Central memory CD8-positive, alpha-beta T cell (primary cell): Measurements from ENCODE around the gene PDE4D.
"Not testable (repeated sequence)": the region's sequence is repeated elsewhere in the genome, so short reads cannot be mapped to it uniquely, and the experiment has no call there.

Source experiments
- ATAC-seq: fragments of 150-1000 bp; cut with Tn5 transposase; replicated peaks from 2 replicates; pipeline ENCODE4 v1.10.0; 2022; ENCODE audit warnings: mild to moderate bottlenecking, moderate FRiP score, moderate number of reproducible peaks; ENCODE audit not compliant: poor library complexity, severe bottlenecking; ENCODE audit errors: extremely low read depth
- DNase-seq, 2 donors: peaks; one replicate each; pipeline ENCODE4 v3.0.0; 2021; ENCODE audit warnings: low spot score in 2 of 2
- H3K27ac Mint-ChIP-seq: one replicate; pipeline ENCODE4 v1.8.0; 2022; ENCODE audit warnings: low read depth, mild to moderate bottlenecking, moderate library complexity, mixed read lengths
- H3K27me3 Mint-ChIP-seq: one replicate; pipeline ENCODE4 v1.8.0; 2022; ENCODE audit warnings: mixed read lengths
- H3K36me3 Mint-ChIP-seq: one replicate; pipeline ENCODE4 v1.8.0; 2022; ENCODE audit warnings: mild to moderate bottlenecking, moderate library complexity, mixed read lengths; ENCODE audit not compliant: insufficient read depth
- H3K4me1 Mint-ChIP-seq: one replicate; pipeline ENCODE4 v1.8.0; 2022; ENCODE audit warnings: mixed read lengths
- H3K4me3 Mint-ChIP-seq: one replicate; pipeline ENCODE4 v1.8.0; 2022; ENCODE audit warnings: mild to moderate bottlenecking, moderate library complexity, mixed read lengths
- H3K9me3 Mint-ChIP-seq: one replicate; pipeline ENCODE4 v1.8.0; 2022; ENCODE audit warnings: mixed read lengths

The PDE4D gene

DNA sequence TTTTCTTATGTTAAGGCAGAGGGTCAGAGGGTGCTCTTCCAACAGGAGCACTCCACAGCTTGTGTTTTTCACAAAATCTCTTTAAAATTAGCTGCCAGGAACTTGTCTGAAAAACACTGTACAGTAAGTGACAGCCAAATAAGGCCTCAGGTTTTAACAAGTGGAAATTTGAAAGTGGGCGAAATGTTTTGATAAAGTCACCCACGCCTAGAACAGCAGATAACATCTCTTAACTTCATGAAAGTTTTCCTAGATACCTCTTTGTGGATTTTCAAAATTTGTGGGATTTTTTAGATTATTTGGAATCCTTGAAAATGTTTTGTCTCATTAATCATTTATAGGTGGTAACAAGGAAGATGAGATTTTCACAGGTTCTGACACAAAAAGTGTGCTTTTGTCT, 121.3 kb downstream of the PDE4D start:
- ATAC-seq = no peak
- Mint-ChIP-seq H3K27me3 (peaks cover 40% of the 10 kb centered on the region), H3K9me3 (no peaks in the 10 kb centered on the region), H3K4me1 (no peaks in the 10 kb centered on the region), H3K4me3 (no peak overlapping the region), H3K36me3 (no peaks in the 10 kb centered on the region), H3K27ac (no peak overlapping the region)
- no peak for DNase-seq

- peaks cover 53% of the 10 kb centered on the region for H3K27me3 Mint-ChIP-seq
Observed at GRCh38 chr5:59770953-59771352, 122.6 kb downstream of the PDE4D start.

DNA sequence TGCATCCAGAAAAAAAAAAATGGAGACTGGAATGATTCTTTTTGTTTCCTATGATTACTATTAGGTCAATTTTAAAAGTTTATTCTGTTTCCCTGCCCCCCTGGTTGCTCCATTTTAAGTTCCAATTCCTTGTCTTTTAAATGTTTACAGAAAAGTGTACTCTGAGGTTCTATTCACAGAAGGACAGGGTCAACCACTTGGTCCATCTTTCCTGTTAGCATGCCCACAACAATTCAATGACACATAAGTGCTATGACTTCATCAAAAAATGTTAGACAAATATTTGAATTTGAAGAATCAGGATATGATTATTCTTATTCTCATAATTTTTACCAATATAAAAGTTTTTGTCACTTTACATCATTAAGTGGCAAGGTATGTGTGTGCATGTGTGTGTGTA, 123.7 kb downstream of the PDE4D start:
- no peaks in the 10 kb centered on the region for H3K4me1 Mint-ChIP-seq
- DNase-seq (no peak), ATAC-seq (no peak)
- H3K36me3 Mint-ChIP-seq = no peaks in the 10 kb centered on the region
- H3K27me3 Mint-ChIP-seq = peaks cover 60% of the 10 kb centered on the region
- H3K9me3 Mint-ChIP-seq = no peaks in the 10 kb centered on the region
- H3K4me3 Mint-ChIP-seq = no peak overlapping the region
- H3K27ac Mint-ChIP-seq = no peak overlapping the region

More at GRCh38 chr5:59770953-59771352, 122.6 kb downstream of the PDE4D start:
- DNase-seq = no peak
- no peaks in the 10 kb centered on the region for H3K36me3 Mint-ChIP-seq
- no peaks in the 10 kb centered on the region for H3K4me1 Mint-ChIP-seq
- H3K4me3 Mint-ChIP-seq = no peak overlapping the region
- no peak for ATAC-seq
- H3K9me3 Mint-ChIP-seq = no peaks in the 10 kb centered on the region
- H3K27ac Mint-ChIP-seq = no peak overlapping the region

GRCh38 chr5:59769041-59769360, 124.5 kb downstream of the PDE4D start:
- no peak for DNase-seq

GRCh38 chr5:59768152-59769040, 125.1 kb downstream of the PDE4D start:
- no peaks in the 10 kb centered on the region for H3K9me3 Mint-ChIP-seq
- no peak overlapping the region for H3K4me3 Mint-ChIP-seq
- H3K4me1 Mint-ChIP-seq = no peaks in the 10 kb centered on the region
- H3K36me3 Mint-ChIP-seq = no peaks in the 10 kb centered on the region
- no peak for ATAC-seq
- H3K27me3 Mint-ChIP-seq = peaks cover 60% of the 10 kb centered on the region
- no peak overlapping the region for H3K27ac Mint-ChIP-seq
- DNase-seq = no peak

More at GRCh38 chr5:59769041-59769360, 124.5 kb downstream of the PDE4D start:
- Mint-ChIP-seq H3K27ac (no peak overlapping the region), H3K36me3 (no peaks in the 10 kb centered on the region), H3K4me3 (no peak overlapping the region), H3K4me1 (no peaks in the 10 kb centered on the region), H3K9me3 (no peaks in the 10 kb centered on the region), H3K27me3 (peaks cover 60% of the 10 kb centered on the region)
- no peak for ATAC-seq

DNA sequence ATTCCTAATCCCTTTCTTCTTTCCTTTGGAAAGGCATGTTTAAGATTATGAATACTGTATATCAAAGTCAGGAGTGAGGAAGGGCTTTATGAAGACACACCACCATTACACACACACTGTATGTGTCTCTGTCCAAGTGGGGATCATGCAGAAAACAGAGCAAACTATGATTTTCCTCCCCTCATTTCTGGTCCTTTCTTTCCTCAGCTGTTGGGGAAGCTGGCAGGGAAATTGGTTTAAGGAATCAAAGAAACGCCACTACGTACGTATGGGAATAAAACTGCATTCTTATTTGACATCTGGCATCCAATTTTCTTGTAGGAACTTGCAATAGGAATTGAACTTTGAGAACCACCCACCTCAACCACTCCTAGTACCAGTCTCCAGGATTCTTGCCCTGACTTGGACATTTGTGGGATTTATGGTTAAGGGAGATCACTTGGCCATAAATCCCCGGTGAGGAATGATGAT, 125.8 kb downstream of the PDE4D start:
- Mint-ChIP-seq H3K36me3 (no peaks in the 10 kb centered on the region), H3K4me3 (no peak overlapping the region), H3K27ac (no peak overlapping the region), H3K27me3 (peaks cover 60% of the 10 kb centered on the region), H3K9me3 (no peaks in the 10 kb centered on the region), H3K4me1 (no peaks in the 10 kb centered on the region)
- ATAC-seq = no peak
- DNase-seq = no peak

GRCh38 chr5:59767211-59767605, 126.3 kb downstream of the PDE4D start:
- H3K36me3 Mint-ChIP-seq = no peaks in the 10 kb centered on the region
- DNase-seq (no peak), ATAC-seq (no peak)
- no peaks in the 10 kb centered on the region for H3K4me1 Mint-ChIP-seq
- H3K27ac Mint-ChIP-seq = no peak overlapping the region
- H3K4me3 Mint-ChIP-seq = no peak overlapping the region
- H3K9me3 Mint-ChIP-seq = no peaks in the 10 kb centered on the region
- peaks cover 60% of the 10 kb centered on the region for H3K27me3 Mint-ChIP-seq

DNA sequence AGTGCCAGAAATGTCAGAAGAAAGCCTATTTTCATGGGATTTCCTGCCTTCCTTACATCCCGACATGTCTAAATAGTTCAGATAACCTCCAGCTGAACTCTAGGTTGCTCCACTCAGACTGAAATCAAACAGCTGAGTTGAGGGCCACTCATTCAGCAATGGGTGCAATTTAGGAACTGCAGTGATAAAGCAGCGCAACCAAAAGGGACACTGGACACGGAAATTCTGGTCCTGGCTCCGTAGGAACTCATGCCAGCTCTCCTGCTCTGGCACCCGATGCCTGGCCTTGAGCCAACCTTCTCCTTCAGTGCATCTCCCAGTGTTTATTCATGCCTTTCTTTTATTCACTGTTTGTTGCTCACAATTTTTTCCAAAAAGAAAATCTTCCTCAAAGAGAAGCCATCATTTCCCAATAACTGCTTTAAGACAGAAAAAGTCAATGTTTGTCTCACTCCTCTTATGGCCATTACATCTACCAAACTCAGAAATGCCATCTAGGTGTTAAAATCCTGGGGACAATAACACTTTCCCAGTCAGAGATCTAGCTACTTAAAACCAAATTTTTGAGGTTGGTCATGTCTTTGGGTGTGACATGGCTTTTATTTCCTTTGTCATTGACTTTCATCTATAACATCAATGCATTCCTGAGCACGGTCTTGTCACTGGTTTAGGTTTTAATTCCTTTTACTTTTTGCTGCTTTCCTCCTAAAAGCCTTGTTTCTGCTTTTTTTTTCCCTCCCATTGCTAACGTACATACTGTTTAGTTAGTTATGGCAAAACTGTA, 126.9 kb downstream of the PDE4D start:
- Mint-ChIP-seq H3K9me3 (no peaks in the 10 kb centered on the region), H3K27ac (no peak overlapping the region), H3K36me3 (no peaks in the 10 kb centered on the region), H3K4me1 (no peaks in the 10 kb centered on the region), H3K4me3 (no peak overlapping the region), H3K27me3 (peaks cover 58% of the 10 kb centered on the region)
- ATAC-seq (no peak), DNase-seq (no peak)

- Mint-ChIP-seq H3K4me3 (no peak overlapping the region), H3K27ac (no peak overlapping the region), H3K27me3 (peaks cover 46% of the 10 kb centered on the region), H3K36me3 (no peaks in the 10 kb centered on the region), H3K9me3 (no peaks in the 10 kb centered on the region), H3K4me1 (no peaks in the 10 kb centered on the region)
- ATAC-seq (no peak), DNase-seq (no peak)
Observed at GRCh38 chr5:59765446-59765845, 128.1 kb downstream of the PDE4D start.

DNA sequence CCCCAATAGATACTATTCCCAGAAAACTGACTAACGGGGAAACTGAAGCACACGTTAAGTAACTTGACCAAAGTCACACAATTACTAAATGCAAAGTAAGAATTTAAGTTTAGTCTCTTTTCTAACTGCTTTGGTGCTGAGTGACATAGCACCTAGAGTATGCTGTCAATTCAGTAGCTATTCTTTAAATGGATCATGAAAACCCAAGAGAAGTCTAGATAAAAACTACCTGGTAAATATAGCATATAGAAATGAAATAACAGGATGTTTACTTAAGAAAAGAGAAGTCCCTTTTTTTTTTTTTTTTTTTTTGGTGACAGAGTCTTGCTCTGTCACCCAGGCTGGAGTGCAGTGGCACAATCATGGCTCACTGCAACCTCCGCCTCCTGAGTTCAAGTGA, 129.2 kb downstream of the PDE4D start:
- no peak for ATAC-seq
- Mint-ChIP-seq H3K9me3 (no peaks in the 10 kb centered on the region), H3K27ac (no peak overlapping the region), H3K4me1 (no peaks in the 10 kb centered on the region), H3K36me3 (no peaks in the 10 kb centered on the region), H3K4me3 (no peak overlapping the region), H3K27me3 (peaks cover 39% of the 10 kb centered on the region)
- no peak for DNase-seq

DNA sequence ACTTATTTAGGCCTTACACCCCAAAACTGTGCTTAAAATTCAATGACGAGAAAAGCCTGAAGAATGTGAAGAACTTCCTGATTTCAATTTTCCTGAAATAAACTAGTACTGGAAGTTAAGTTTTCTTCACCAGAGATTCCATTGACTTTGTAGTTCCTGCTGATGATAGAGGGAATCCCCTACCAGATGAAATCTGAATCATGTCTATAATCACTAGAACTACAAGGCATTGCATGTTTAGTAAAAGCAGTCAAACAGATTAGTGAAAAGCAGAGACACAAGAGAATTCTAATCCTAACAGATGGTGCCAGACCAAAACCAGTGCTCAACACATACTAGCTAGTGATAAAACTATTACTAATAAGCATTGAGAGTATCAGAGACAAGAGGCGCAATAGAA, 130.0 kb downstream of the PDE4D start:
- Mint-ChIP-seq H3K4me3 (no peak overlapping the region), H3K27ac (no peak overlapping the region), H3K9me3 (no peaks in the 10 kb centered on the region), H3K27me3 (peaks cover 33% of the 10 kb centered on the region), H3K4me1 (no peaks in the 10 kb centered on the region), H3K36me3 (no peaks in the 10 kb centered on the region)
- DNase-seq = no peak
- ATAC-seq = no peak

GRCh38 chr5:59762232-59762631, 131.3 kb downstream of the PDE4D start:
- DNase-seq, ATAC-seq, H3K36me3 Mint-ChIP-seq, H3K27ac Mint-ChIP-seq, H3K9me3 Mint-ChIP-seq, H3K4me3 Mint-ChIP-seq, H3K4me1 Mint-ChIP-seq: not testable (repeated sequence)
- H3K27me3 Mint-ChIP-seq = peaks cover 20% of the 10 kb centered on the region
